Measurements from ENCODE around the gene HASPIN. TPM values are rescaled to one million over a fixed set of nuclear protein-coding genes. Genes with fewer than 3 reads are reported as not detected.

HASPIN gene
- total and polyA plus RNA-seq, 2 experiments from 2014 or later = 6.1 to 35.1 TPM

DNA sequence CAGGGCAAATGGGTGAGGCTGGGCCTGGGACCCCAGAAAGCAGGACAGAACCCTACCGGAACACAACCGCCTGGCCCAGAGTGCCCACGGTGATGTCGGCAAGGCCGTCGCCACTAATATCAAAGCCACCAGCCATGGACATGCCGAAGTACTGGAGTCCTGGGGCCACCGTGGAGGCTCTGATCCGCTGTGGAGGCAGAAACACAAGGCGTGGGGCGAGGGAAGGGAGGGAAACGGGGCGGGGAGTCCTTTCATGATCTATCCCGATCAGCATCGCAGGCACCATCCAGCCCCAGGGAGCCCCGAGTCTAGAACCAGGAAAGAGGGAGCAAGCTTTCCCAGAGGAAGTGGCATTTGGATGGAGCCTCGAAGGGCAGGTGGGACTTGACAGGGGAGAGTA, 26.6 kb downstream of the HASPIN start:
- H3K36me3 ChIP-seq (ENCODE audit: insufficient read depth) = no peaks in the 10 kb centered on the region
- Mint-ChIP-seq H3K27ac (no peak overlapping the region), H3K4me3 (no peak overlapping the region), H3K27me3 (ENCODE audit: insufficient read depth, low read depth, poor library complexity) (peaks cover 16% of the 10 kb centered on the region), H3K9me3 (no peaks in the 10 kb centered on the region; the same call in 2 of the 3 replicates), H3K4me1 (peaks cover 12% of the 10 kb centered on the region), H3K36me3 (ENCODE audit: low read depth) (no peaks in the 10 kb centered on the region)
- no peak overlapping the region for H3K4me3 ChIP-seq
- no peak for TF ChIP-seq POLR2AphosphoS5 (IDR thresholded peaks at IDR 0.05; ENCODE audit: low read depth)
- TF ChIP-seq JUNB (IDR thresholded peaks at IDR 0.05; ENCODE audit: unreplicated experiment) = no peak
- TF ChIP-seq, protein P1, sequence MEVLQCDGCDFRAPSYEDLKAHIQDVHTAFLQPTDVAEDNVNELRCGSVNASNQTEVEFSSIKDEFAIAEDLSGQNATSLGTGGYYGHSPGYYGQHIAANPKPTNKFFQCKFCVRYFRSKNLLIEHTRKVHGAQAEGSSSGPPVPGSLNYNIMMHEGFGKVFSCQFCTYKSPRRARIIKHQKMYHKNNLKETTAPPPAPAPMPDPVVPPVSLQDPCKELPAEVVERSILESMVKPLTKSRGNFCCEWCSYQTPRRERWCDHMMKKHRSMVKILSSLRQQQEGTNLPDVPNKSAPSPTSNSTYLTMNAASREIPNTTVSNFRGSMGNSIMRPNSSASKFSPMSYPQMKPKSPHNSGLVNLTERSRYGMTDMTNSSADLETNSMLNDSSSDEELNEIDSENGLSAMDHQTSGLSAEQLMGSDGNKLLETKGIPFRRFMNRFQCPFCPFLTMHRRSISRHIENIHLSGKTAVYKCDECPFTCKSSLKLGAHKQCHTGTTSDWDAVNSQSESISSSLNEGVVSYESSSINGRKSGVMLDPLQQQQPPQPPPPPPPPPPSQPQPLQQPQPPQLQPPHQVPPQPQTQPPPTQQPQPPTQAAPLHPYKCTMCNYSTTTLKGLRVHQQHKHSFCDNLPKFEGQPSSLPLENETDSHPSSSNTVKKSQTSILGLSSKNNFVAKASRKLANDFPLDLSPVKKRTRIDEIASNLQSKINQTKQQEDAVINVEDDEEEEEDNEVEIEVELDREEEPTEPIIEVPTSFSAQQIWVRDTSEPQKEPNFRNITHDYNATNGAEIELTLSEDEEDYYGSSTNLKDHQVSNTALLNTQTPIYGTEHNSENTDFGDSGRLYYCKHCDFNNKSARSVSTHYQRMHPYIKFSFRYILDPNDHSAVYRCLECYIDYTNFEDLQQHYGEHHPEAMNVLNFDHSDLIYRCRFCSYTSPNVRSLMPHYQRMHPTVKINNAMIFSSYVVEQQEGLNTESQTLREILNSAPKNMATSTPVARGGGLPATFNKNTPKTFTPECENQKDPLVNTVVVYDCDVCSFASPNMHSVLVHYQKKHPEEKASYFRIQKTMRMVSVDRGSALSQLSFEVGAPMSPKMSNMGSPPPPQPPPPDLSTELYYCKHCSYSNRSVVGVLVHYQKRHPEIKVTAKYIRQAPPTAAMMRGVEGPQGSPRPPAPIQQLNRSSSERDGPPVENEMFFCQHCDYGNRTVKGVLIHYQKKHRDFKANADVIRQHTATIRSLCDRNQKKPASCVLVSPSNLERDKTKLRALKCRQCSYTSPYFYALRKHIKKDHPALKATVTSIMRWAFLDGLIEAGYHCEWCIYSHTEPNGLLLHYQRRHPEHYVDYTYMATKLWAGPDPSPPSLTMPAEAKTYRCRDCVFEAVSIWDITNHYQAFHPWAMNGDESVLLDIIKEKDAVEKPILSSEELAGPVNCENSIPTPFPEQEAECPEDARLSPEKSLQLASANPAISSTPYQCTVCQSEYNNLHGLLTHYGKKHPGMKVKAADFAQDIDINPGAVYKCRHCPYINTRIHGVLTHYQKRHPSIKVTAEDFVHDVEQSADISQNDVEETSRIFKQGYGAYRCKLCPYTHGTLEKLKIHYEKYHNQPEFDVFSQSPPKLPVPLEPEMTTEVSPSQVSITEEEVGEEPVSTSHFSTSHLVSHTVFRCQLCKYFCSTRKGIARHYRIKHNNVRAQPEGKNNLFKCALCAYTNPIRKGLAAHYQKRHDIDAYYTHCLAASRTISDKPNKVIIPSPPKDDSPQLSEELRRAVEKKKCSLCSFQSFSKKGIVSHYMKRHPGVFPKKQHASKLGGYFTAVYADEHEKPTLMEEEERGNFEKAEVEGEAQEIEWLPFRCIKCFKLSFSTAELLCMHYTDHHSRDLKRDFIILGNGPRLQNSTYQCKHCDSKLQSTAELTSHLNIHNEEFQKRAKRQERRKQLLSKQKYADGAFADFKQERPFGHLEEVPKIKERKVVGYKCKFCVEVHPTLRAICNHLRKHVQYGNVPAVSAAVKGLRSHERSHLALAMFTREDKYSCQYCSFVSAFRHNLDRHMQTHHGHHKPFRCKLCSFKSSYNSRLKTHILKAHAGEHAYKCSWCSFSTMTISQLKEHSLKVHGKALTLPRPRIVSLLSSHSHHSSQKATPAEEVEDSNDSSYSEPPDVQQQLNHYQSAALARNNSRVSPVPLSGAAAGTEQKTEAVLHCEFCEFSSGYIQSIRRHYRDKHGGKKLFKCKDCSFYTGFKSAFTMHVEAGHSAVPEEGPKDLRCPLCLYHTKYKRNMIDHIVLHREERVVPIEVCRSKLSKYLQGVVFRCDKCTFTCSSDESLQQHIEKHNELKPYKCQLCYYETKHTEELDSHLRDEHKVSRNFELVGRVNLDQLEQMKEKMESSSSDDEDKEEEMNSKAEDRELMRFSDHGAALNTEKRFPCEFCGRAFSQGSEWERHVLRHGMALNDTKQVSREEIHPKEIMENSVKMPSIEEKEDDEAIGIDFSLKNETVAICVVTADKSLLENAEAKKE (CRISPR knock-in tag; IDR thresholded peaks at IDR 0.05) = no peak
- TF ChIP-seq EZH2 (IDR thresholded peaks at IDR 0.05; ENCODE audit: low read depth, unreplicated experiment) = no peak
- TF ChIP-seq EZH2phosphoT487 (IDR thresholded peaks at IDR 0.05; ENCODE audit: unreplicated experiment) = no peak
- no peak for TF ChIP-seq CREB1 (CRISPR knock-in tag; IDR thresholded peaks at IDR 0.05; ENCODE audit: low read depth)
- TF ChIP-seq STAT1 (IDR thresholded peaks at IDR 0.05; ENCODE audit: unreplicated experiment) = no peak
- no peaks in the 10 kb centered on the region; the same call in 1 of the 2 replicates for H3K4me1 ChIP-seq (ENCODE audit: insufficient read depth)
- H3K79me2 ChIP-seq (replicated peaks; ENCODE audit: insufficient read depth) = no peaks in the 10 kb centered on the region
- H3K9me2 ChIP-seq (ENCODE audit: insufficient read depth) = no peaks in the 10 kb centered on the region
- no peaks in the 10 kb centered on the region for H3F3A ChIP-seq (replicated peaks; ENCODE audit: low read depth)
- H4K20me1 ChIP-seq (replicated peaks; ENCODE audit: insufficient read depth) = no peaks in the 10 kb centered on the region
- no peaks in the 10 kb centered on the region for H3K27me3 ChIP-seq (ENCODE audit: insufficient read depth)
- no peak for ATAC-seq
- no peak overlapping the region; the same call in 1 of the 2 replicates for H2AFZ ChIP-seq
- no peak overlapping the region for H3K4me2 ChIP-seq
- H3K27ac ChIP-seq (ENCODE audit: low read depth) = no peak overlapping the region
- no peak for DNase-seq (ENCODE audit: low spot score)

DNA sequence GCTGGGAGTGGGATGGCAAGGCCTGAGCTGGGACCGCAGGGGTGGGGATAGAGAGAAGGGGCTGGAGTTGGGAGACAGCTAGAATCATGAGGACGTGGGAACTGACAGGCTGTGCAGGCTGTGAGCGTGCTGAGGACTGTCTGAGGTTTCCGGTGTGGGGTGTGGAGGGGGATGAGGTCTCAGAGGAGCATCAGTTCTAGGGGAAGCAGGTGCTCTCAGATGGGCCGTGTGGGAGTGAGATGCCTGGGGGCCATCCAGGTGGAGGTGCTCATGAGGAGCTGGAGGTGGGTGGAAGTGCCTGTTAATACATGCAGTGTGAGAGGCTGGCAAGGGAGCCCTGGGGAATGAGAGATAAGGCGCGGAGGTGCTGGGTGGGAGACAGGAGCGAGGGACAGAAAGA, 27.2 kb downstream of the HASPIN start:
- ATAC-seq (no peak), DNase-seq (ENCODE audit: low spot score) (no peak)
- Histone ChIP-seq H3K4me3 (no peak overlapping the region), H4K20me1 (replicated peaks; ENCODE audit: insufficient read depth) (no peaks in the 10 kb centered on the region), H3K4me2 (no peak overlapping the region), H3K27ac (ENCODE audit: low read depth) (no peak overlapping the region), H3K79me2 (replicated peaks; ENCODE audit: insufficient read depth) (no peaks in the 10 kb centered on the region), H3F3A (replicated peaks; ENCODE audit: low read depth) (no peaks in the 10 kb centered on the region), H3K36me3 (ENCODE audit: insufficient read depth) (no peaks in the 10 kb centered on the region), H3K27me3 (ENCODE audit: insufficient read depth) (no peaks in the 10 kb centered on the region), H3K4me1 (ENCODE audit: insufficient read depth) (peaks cover 6% of the 10 kb centered on the region; the same call in 1 of the 2 replicates), H3K9me2 (ENCODE audit: insufficient read depth) (no peaks in the 10 kb centered on the region), H2AFZ (no peak overlapping the region)
- H3K4me3 Mint-ChIP-seq = no peak overlapping the region
- no peak overlapping the region for H3K27ac Mint-ChIP-seq
- no peaks in the 10 kb centered on the region for H3K36me3 Mint-ChIP-seq (ENCODE audit: low read depth)
- H3K4me1 Mint-ChIP-seq = peaks cover 10% of the 10 kb centered on the region
- no peaks in the 10 kb centered on the region; the same call in 2 of the 3 replicates for H3K9me3 Mint-ChIP-seq
- peaks cover 18% of the 10 kb centered on the region for H3K27me3 Mint-ChIP-seq (ENCODE audit: insufficient read depth, low read depth, poor library complexity)
- TF ChIP-seq, protein P2, sequence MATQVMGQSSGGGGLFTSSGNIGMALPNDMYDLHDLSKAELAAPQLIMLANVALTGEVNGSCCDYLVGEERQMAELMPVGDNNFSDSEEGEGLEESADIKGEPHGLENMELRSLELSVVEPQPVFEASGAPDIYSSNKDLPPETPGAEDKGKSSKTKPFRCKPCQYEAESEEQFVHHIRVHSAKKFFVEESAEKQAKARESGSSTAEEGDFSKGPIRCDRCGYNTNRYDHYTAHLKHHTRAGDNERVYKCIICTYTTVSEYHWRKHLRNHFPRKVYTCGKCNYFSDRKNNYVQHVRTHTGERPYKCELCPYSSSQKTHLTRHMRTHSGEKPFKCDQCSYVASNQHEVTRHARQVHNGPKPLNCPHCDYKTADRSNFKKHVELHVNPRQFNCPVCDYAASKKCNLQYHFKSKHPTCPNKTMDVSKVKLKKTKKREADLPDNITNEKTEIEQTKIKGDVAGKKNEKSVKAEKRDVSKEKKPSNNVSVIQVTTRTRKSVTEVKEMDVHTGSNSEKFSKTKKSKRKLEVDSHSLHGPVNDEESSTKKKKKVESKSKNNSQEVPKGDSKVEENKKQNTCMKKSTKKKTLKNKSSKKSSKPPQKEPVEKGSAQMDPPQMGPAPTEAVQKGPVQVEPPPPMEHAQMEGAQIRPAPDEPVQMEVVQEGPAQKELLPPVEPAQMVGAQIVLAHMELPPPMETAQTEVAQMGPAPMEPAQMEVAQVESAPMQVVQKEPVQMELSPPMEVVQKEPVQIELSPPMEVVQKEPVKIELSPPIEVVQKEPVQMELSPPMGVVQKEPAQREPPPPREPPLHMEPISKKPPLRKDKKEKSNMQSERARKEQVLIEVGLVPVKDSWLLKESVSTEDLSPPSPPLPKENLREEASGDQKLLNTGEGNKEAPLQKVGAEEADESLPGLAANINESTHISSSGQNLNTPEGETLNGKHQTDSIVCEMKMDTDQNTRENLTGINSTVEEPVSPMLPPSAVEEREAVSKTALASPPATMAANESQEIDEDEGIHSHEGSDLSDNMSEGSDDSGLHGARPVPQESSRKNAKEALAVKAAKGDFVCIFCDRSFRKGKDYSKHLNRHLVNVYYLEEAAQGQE (IDR thresholded peaks at IDR 0.05; ENCODE audit: unreplicated experiment) = no peak
- TF ChIP-seq NANOG (IDR thresholded peaks at IDR 0.05; ENCODE audit: borderline replicate concordance) (no peak), JUNB (IDR thresholded peaks at IDR 0.05; ENCODE audit: unreplicated experiment) (no peak), EZH2phosphoT487 (IDR thresholded peaks at IDR 0.05; ENCODE audit: unreplicated experiment) (no peak)

Measured in GM23338 (cell line).